ENCODE data around the gene ADAM10. TPM values are rescaled to one million over a fixed set of nuclear protein-coding genes. Genes with fewer than 3 reads are reported as not detected.

The ADAM10 gene
- polyA plus RNA-seq, 3 donors = 66.0 to 269 (median 149) TPM

DNA sequence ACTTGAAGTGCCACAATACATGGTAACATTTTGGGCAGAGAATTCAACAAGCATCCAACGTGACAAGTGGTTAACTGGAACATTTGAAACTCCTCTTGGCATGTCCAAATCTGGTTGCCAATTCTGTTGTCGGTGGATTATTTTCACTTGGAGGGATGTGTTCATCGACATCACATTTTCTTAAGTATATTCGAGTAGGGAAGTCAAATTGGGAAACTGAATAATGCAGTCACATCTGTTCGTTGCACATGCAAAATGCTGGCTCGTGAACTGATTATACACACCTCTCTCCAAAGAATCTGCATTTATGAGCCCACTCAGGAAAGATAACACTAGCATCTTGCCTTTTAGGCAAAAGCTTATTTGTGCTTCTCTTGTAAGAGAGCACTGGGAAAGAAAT is 178.0 kb downstream of the ADAM10 start:
- H3K9me3 Mint-ChIP-seq = peaks cover 0 to 3% (median 2%) of the 10 kb centered on the region in 7 donors
- TF ChIP-seq CTCF (IDR thresholded peaks at IDR 0.05) = no peak
- Histone ChIP-seq H3K79me2 (ENCODE audit: insufficient read depth, low read length) (no peaks in the 10 kb centered on the region), H3K4me3 (replicated peaks in 1 of 3; ENCODE audit: low read depth in 2 of 3, low read length in 3 of 3) (no peak overlapping the region), H3K9me3 (replicated peaks in 1 of 2; ENCODE audit: control insufficient read depth in 1 of 2, insufficient read depth in 1 of 2, low read length in 2 of 2) (peaks cover 0 to 2% of the 10 kb centered on the region in 2 donors), H2AFZ (ENCODE audit: insufficient read depth, low read depth, low read length, poor library complexity, severe bottlenecking) (no peak overlapping the region), H3K4me2 (replicated peaks; ENCODE audit: extremely low read depth, low read length, poor library complexity, severe bottlenecking) (no peak overlapping the region), H3K36me3 (replicated peaks in 1 of 2; ENCODE audit: control insufficient read depth in 1 of 2, insufficient read depth in 2 of 2, low read length in 2 of 2) (no peaks in the 10 kb centered on the region), H4K20me1 (ENCODE audit: insufficient read depth, low read length) (no peaks in the 10 kb centered on the region), H3K27ac (ENCODE audit: low read depth in 1 of 2, low read length in 2 of 2) (no peak overlapping the region), H3K4me1 (ENCODE audit: control insufficient read depth in 1 of 2, insufficient read depth in 2 of 2, low read length in 2 of 2) (peaks cover 7 to 10% of the 10 kb centered on the region in 2 donors), H3K9ac (ENCODE audit: insufficient read depth, low read length, poor library complexity, severe bottlenecking) (no peak overlapping the region), H3K27me3 (ENCODE audit: control insufficient read depth in 2 of 2, insufficient read depth in 2 of 2, low read length in 2 of 2) (no peaks in the 10 kb centered on the region)
- H3K4me3 Mint-ChIP-seq = no peak overlapping the region
- peaks cover 0 to 3% (median 2%) of the 10 kb centered on the region in 3 donors for H3K27me3 Mint-ChIP-seq (ENCODE audit: low read depth in 3 of 3)
- H3K4me1 Mint-ChIP-seq = peaks cover 11% of the 10 kb centered on the region
- H3K36me3 Mint-ChIP-seq = no peaks in the 10 kb centered on the region
- WGBS (ENCODE audit: insufficient coverage) = 100% methylated on average over 2 of the region's 6 CpGs
- intact Hi-C loops (cut with micrococcal nuclease) = no loop called here
- no peak overlapping the region for H3K27ac Mint-ChIP-seq
- DNase-seq = no peak

DNA sequence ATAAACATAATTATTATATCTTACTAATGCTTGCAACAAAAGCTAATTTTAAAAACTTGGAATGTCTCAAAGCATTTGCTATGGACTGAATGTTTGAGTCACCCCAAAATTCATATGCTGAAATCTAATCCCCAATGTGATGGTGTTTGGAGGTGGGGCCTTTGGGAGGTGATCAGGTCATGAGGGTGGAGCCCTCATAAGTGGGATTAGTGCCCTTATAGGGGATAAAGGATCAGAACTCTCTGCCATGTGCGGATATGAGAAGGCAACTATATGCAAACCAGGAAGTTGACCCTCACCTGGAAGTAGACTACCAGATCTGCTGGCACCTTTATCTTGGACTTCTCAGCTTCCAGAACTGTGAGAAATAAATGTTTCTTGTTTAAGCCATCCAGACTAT is 180.1 kb downstream of the ADAM10 start:
- H3K36me3 Mint-ChIP-seq = no peaks in the 10 kb centered on the region
- Histone ChIP-seq H4K20me1 (ENCODE audit: insufficient read depth, low read length) (no peaks in the 10 kb centered on the region), H3K36me3 (replicated peaks in 1 of 2; ENCODE audit: control insufficient read depth in 1 of 2, insufficient read depth in 2 of 2, low read length in 2 of 2) (no peaks in the 10 kb centered on the region), H3K9ac (ENCODE audit: insufficient read depth, low read length, poor library complexity, severe bottlenecking) (no peak overlapping the region), H3K27me3 (ENCODE audit: control insufficient read depth in 2 of 2, insufficient read depth in 2 of 2, low read length in 2 of 2) (no peaks in the 10 kb centered on the region), H2AFZ (ENCODE audit: insufficient read depth, low read depth, low read length, poor library complexity, severe bottlenecking) (no peak overlapping the region), H3K4me2 (replicated peaks; ENCODE audit: extremely low read depth, low read length, poor library complexity, severe bottlenecking) (no peak overlapping the region), H3K79me2 (ENCODE audit: insufficient read depth, low read length) (no peaks in the 10 kb centered on the region), H3K4me3 (replicated peaks in 1 of 3; ENCODE audit: low read depth in 2 of 3, low read length in 3 of 3) (no peak overlapping the region), H3K27ac (ENCODE audit: low read depth in 1 of 2, low read length in 2 of 2) (no peak overlapping the region), H3K9me3 (replicated peaks in 1 of 2; ENCODE audit: control insufficient read depth in 1 of 2, insufficient read depth in 1 of 2, low read length in 2 of 2) (peaks cover 0 to 2% of the 10 kb centered on the region in 2 donors), H3K4me1 (ENCODE audit: control insufficient read depth in 1 of 2, insufficient read depth in 2 of 2, low read length in 2 of 2) (peaks cover 7 to 10% of the 10 kb centered on the region in 2 donors)
- peaks cover 0 to 3% (median 0%) of the 10 kb centered on the region in 7 donors for H3K9me3 Mint-ChIP-seq
- intact Hi-C loops (cut with micrococcal nuclease) = no loop called here
- no peak overlapping the region for H3K27ac Mint-ChIP-seq
- peaks cover 0 to 5% (median 0%) of the 10 kb centered on the region in 3 donors for H3K27me3 Mint-ChIP-seq (ENCODE audit: low read depth in 3 of 3)
- H3K4me1 Mint-ChIP-seq = peaks cover 8% of the 10 kb centered on the region
- no peak for TF ChIP-seq CTCF (IDR thresholded peaks at IDR 0.05)
- DNase-seq = no peak
- H3K4me3 Mint-ChIP-seq = no peak overlapping the region
- WGBS (ENCODE audit: insufficient coverage) = no CpG with 5 or more reads among the region's 1 CpG
